ENCODE results near the gene ZNF700.
"Not testable (repeated sequence)": the region's sequence is repeated elsewhere in the genome, so short reads cannot be mapped to it uniquely, and the experiment has no call there.

The ZNF700 gene

GRCh38 chr19:11989112-11989456 is 64.2 kb downstream of the ZNF700 start:
- DNase-seq (ENCODE audit: low spot score), result no peak

GRCh38 chr19:11991921-11992320 is 67.0 kb downstream of the ZNF700 start:
- not testable (repeated sequence) for DNase-seq (ENCODE audit: low spot score)

GRCh38 chr19:11995174-11995573 is 70.3 kb downstream of the ZNF700 start:
- DNase-seq (ENCODE audit: low spot score), result no peak

Data from LoVo (cell line).